ENCODE results near the gene NELL2. TPM values are rescaled to one million over a fixed set of nuclear protein-coding genes. Genes with fewer than 3 reads are reported as not detected.

Gene NELL2
- total RNA-seq, 4 donors from 2014 or later, result 0.12 to 42.0 (median 2.0) TPM; not detected in 1

- Histone ChIP-seq H3K27ac (no peak overlapping the region), H3K4me1 (no peaks in the 10 kb centered on the region), H3K36me3 (no peaks in the 10 kb centered on the region), H3K27me3 (no peaks in the 10 kb centered on the region), H3K4me3 (no peak overlapping the region), H3K9me3 (no peaks in the 10 kb centered on the region)
- no peak for ATAC-seq
- TF ChIP-seq EP300 (IDR thresholded peaks at IDR 0.05) (no peak), POLR2AphosphoS5 (IDR thresholded peaks at IDR 0.05) (no peak), POLR2A (IDR thresholded peaks at IDR 0.05) (no peak), CTCF (IDR thresholded peaks at IDR 0.05) (no peak)
- 5 to 13% methylated on average over 1 of the region's 1 CpG for WGBS, 2 donors (ENCODE audit: low coverage in 1 of 2)
Observed at GRCh38 chr12:44581642-44582242, 294.4 kb downstream of the NELL2 start.

- Histone ChIP-seq H3K4me1 (no peaks in the 10 kb centered on the region), H3K4me3 (no peak overlapping the region), H3K9me3 (no peaks in the 10 kb centered on the region), H3K27me3 (no peaks in the 10 kb centered on the region), H3K27ac (no peak overlapping the region), H3K36me3 (no peaks in the 10 kb centered on the region)
- TF ChIP-seq POLR2A (IDR thresholded peaks at IDR 0.05) (no peak), POLR2AphosphoS5 (IDR thresholded peaks at IDR 0.05) (no peak), EP300 (IDR thresholded peaks at IDR 0.05) (no peak), CTCF (IDR thresholded peaks at IDR 0.05) (no peak)
- ATAC-seq, result no peak
Observed at GRCh38 chr12:44574586-44574985, 301.5 kb downstream of the NELL2 start.

DNA sequence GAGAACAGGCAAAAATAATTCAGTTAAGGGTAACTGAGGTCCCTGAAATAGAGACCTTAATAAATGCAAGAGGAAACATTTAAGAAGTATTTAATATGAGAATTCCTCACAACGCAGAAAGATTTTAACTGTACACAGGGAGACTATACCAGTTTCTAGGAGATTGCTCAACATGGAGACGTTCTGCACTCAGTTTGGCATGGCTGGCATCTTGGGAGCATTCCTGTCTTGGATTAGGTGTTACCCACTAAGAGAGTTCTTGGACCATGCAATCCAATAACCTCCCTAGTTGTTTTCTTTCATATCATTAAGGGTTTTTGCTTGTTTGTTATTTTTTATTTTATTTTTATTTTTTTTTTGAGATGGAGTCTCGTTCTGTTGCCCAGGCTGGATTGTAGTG is 302.4 kb downstream of the NELL2 start:
- ATAC-seq, result no peak
- no peak overlapping the region for H3K27ac ChIP-seq
- H3K4me1 ChIP-seq, result no peaks in the 10 kb centered on the region
- no peak overlapping the region for H3K4me3 ChIP-seq
- H3K27me3 ChIP-seq, result no peaks in the 10 kb centered on the region
- no peaks in the 10 kb centered on the region for H3K36me3 ChIP-seq
- WGBS, 2 donors (ENCODE audit: low coverage in 1 of 2), result 77 to 78% methylated on average over 2 to 3 of the region's 3 CpGs
- TF ChIP-seq POLR2A (IDR thresholded peaks at IDR 0.05), result no peak
- no peak for TF ChIP-seq EP300 (IDR thresholded peaks at IDR 0.05)
- TF ChIP-seq CTCF (IDR thresholded peaks at IDR 0.05), result no peak
- TF ChIP-seq POLR2AphosphoS5 (IDR thresholded peaks at IDR 0.05), result no peak
- H3K9me3 ChIP-seq, result no peaks in the 10 kb centered on the region

GRCh38 chr12:44571006-44571550 is 305.0 kb downstream of the NELL2 start:
- Histone ChIP-seq H3K27ac (no peak overlapping the region), H3K4me1 (no peaks in the 10 kb centered on the region), H3K9me3 (no peaks in the 10 kb centered on the region), H3K27me3 (no peaks in the 10 kb centered on the region), H3K4me3 (no peak overlapping the region), H3K36me3 (no peaks in the 10 kb centered on the region)
- no peak for TF ChIP-seq POLR2AphosphoS5 (IDR thresholded peaks at IDR 0.05)
- no peak for TF ChIP-seq CTCF (IDR thresholded peaks at IDR 0.05)
- TF ChIP-seq POLR2A (IDR thresholded peaks at IDR 0.05), result no peak
- TF ChIP-seq EP300 (IDR thresholded peaks at IDR 0.05), result no peak
- no peak for ATAC-seq
- WGBS, 2 donors (ENCODE audit: low coverage in 1 of 2), result 63 to 96% methylated on average over 2 of the region's 2 CpGs

- WGBS, 2 donors (ENCODE audit: low coverage in 1 of 2), result 76 to 79% methylated on average over 6 of the region's 6 CpGs
- TF ChIP-seq CTCF (IDR thresholded peaks at IDR 0.05) (no peak), POLR2AphosphoS5 (IDR thresholded peaks at IDR 0.05) (no peak), POLR2A (IDR thresholded peaks at IDR 0.05) (no peak), EP300 (IDR thresholded peaks at IDR 0.05) (no peak)
- Histone ChIP-seq H3K4me1 (no peaks in the 10 kb centered on the region), H3K4me3 (no peak overlapping the region), H3K36me3 (no peaks in the 10 kb centered on the region), H3K27ac (no peak overlapping the region), H3K9me3 (no peaks in the 10 kb centered on the region), H3K27me3 (no peaks in the 10 kb centered on the region)
- no peak for ATAC-seq
Observed at GRCh38 chr12:44570036-44570583, 306.0 kb downstream of the NELL2 start.

Measured in gastroesophageal sphincter (tissue), 4 donors.